Measurements from ENCODE around the gene MYO16. TPM values are rescaled to one million over a fixed set of nuclear protein-coding genes. Genes with fewer than 3 reads are reported as not detected.
A peak's percentile ranks its signal among the peaks of the same experiment; 100 is the strongest.

Gene MYO16
- polyA plus RNA-seq, 3 donors from 2014 or later, result not detected

GRCh38 chr13:108915634-108916512, 286.5 kb downstream of the MYO16 start:
- Mint-ChIP-seq H3K27me3 (ENCODE audit: low read depth in 3 of 3) (peaks cover 0 to 4% (median 2%) of the 10 kb centered on the region in 3 donors), H3K4me3 (peak overlapping the region; percentile 50 to 78 (median 67)), H3K36me3 (no peaks in the 10 kb centered on the region), H3K9me3 (peaks cover 0 to 1% (median 0%) of the 10 kb centered on the region in 6 donors), H3K4me1 (peaks cover 14 to 18% of the 10 kb centered on the region in 2 donors), H3K27ac (peak overlapping the region in 3 of 6 donors; percentile 20 to 74 (median 27))
- peak; percentile 6 to 21 (median 12) for DNase-seq

DNA sequence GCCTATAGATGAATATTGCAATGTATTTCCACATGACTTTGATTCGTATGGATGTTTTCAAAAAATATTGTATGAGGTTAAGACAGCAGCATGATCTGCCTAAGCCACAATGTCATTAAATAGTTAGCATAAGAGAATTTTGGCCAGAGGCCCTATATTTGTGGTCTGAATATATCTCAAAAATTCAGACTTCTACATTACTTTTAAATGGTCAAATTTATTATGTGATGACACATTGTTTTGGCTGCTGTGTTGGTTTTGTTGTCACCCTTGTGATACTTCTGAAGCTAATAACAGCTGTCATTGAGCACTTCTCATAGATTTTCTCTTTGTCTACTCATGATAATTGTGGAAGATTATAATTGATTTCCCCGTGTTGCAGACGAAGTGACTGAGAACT, 288.2 kb downstream of the MYO16 start:
- Mint-ChIP-seq H3K36me3 (no peaks in the 10 kb centered on the region), H3K4me1 (peaks cover 14 to 18% of the 10 kb centered on the region in 2 donors), H3K27ac (no peak overlapping the region), H3K27me3 (ENCODE audit: low read depth in 3 of 3) (no peaks in the 10 kb centered on the region), H3K4me3 (no peak overlapping the region), H3K9me3 (peaks cover 0 to 1% (median 0%) of the 10 kb centered on the region in 6 donors)
- DNase-seq, result no peak

DNA sequence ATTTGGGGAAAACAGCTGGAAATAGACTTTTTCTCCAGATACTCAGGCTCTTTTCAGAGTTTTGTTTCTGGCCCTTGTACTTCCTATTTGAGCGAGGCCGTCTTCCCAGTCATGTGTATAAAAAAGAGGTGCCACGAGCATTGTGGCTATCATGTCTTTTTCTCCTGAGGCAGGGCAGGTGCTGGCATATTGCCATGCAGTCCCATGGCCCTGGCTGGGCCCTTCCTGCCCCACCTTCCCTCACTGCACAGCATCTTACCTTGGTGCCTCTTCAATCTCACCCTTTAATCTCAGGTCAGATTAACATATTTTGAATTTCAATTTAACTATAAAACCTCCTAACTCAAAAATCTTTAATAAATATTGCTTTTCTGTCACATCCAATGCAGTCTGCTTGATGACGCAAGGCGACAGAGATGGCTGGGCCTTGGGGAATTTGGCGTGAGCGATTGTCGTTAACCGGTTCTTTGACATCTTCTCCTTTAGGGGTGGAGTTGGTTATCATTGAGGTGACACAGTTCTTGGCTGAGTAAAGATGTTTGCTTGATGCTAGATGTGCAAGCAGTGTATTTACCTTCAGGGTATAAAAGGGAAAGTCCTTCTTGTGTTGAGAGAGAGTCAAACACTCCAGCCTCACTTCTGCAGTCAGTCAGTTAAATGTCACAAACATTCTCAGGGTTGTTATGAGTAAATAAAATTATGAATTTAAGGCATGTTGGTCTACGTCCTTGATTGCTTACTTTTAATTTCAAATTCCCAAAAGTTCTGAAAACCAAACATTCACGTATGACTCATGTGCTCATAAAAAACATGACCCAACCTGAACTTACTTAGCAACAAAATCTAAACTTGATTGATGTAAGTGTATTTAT, 289.9 kb downstream of the MYO16 start:
- no peak for DNase-seq
- Mint-ChIP-seq H3K36me3 (no peaks in the 10 kb centered on the region), H3K27ac (no peak overlapping the region), H3K4me3 (no peak overlapping the region), H3K27me3 (ENCODE audit: low read depth in 3 of 3) (peaks cover 0 to 2% (median 0%) of the 10 kb centered on the region in 3 donors), H3K4me1 (peaks cover 14 to 18% of the 10 kb centered on the region in 2 donors), H3K9me3 (peaks cover 0 to 3% (median 0%) of the 10 kb centered on the region in 6 donors)

DNA sequence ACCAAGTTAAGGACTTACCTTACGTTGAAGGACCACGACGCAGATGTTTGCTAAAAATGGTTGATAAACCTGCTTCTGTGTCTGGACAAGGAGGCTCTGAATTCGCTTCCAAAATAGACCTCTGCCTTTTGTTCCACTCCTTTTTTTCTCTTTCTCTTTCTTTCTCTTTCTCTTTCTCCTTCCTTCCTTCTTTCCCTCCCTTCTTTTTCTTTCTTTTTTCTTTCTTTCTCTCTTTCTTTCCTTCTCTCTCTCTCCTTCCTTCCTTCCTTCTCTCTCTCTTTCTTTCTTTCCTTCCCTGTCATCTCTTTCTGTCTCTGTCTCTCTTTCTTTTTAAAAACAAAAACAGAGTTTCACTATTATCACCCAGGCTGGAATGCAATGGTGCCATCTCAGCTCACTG, 290.7 kb downstream of the MYO16 start:
- H3K27me3 Mint-ChIP-seq (ENCODE audit: low read depth in 3 of 3), result peaks cover 0 to 2% (median 0%) of the 10 kb centered on the region in 3 donors
- H3K27ac Mint-ChIP-seq, result no peak overlapping the region
- peaks cover 12 to 15% of the 10 kb centered on the region in 2 donors for H3K4me1 Mint-ChIP-seq
- H3K9me3 Mint-ChIP-seq, result peaks cover 0 to 3% (median 0%) of the 10 kb centered on the region in 6 donors
- H3K36me3 Mint-ChIP-seq, result no peaks in the 10 kb centered on the region
- no peak for DNase-seq
- no peak overlapping the region for H3K4me3 Mint-ChIP-seq

DNA sequence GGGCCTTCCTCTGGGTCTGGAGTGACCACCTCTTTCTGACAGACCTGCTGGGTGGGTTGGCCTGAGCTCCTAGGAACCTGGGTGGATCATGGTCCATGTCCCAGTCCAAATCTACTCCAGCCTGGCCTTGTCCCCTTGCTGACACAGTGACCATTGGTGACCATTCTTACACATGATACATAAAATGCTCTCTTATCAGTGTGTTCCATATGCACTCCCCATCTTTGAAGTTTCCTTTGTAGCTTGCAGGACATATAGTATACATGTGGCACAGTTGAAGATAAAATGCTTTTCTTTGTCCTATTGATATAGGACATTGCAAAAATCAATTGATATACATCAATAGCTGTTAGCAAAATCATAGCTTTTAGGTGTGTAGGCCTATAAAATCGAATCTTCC, 291.8 kb downstream of the MYO16 start:
- no peaks in the 10 kb centered on the region for H3K36me3 Mint-ChIP-seq
- H3K4me3 Mint-ChIP-seq, result no peak overlapping the region
- no peak overlapping the region for H3K27ac Mint-ChIP-seq
- H3K27me3 Mint-ChIP-seq (ENCODE audit: low read depth in 3 of 3), result peaks cover 0 to 2% (median 0%) of the 10 kb centered on the region in 3 donors
- DNase-seq, result no peak
- H3K4me1 Mint-ChIP-seq, result peaks cover 1 to 4% of the 10 kb centered on the region in 2 donors
- H3K9me3 Mint-ChIP-seq, result peaks cover 0 to 3% (median 0%) of the 10 kb centered on the region in 6 donors

GRCh38 chr13:108922108-108922507, 292.7 kb downstream of the MYO16 start:
- Mint-ChIP-seq H3K36me3 (no peaks in the 10 kb centered on the region), H3K27me3 (ENCODE audit: low read depth in 3 of 3) (peaks cover 0 to 2% (median 0%) of the 10 kb centered on the region in 3 donors), H3K4me3 (no peak overlapping the region), H3K27ac (no peak overlapping the region), H3K9me3 (peaks cover 0 to 3% (median 0%) of the 10 kb centered on the region in 6 donors), H3K4me1 (no peaks in the 10 kb centered on the region)
- DNase-seq, result no peak

- Mint-ChIP-seq H3K4me1 (no peaks in the 10 kb centered on the region), H3K4me3 (no peak overlapping the region), H3K36me3 (no peaks in the 10 kb centered on the region), H3K27ac (no peak overlapping the region), H3K27me3 (ENCODE audit: low read depth in 3 of 3) (peaks cover 0 to 2% (median 0%) of the 10 kb centered on the region in 3 donors), H3K9me3 (peaks cover 0 to 3% (median 0%) of the 10 kb centered on the region in 6 donors)
- no peak for DNase-seq
These were observed 294.1 kb downstream of the MYO16 start for GRCh38 chr13:108923386-108924047.

GRCh38 chr13:108924134-108924533, 294.7 kb downstream of the MYO16 start:
- H3K36me3 Mint-ChIP-seq, result no peaks in the 10 kb centered on the region
- no peak overlapping the region for H3K27ac Mint-ChIP-seq
- no peaks in the 10 kb centered on the region for H3K4me1 Mint-ChIP-seq
- no peak overlapping the region for H3K4me3 Mint-ChIP-seq
- no peak for DNase-seq
- peaks cover 0 to 2% (median 0%) of the 10 kb centered on the region in 3 donors for H3K27me3 Mint-ChIP-seq (ENCODE audit: low read depth in 3 of 3)
- peaks cover 0 to 3% (median 0%) of the 10 kb centered on the region in 6 donors for H3K9me3 Mint-ChIP-seq

DNA sequence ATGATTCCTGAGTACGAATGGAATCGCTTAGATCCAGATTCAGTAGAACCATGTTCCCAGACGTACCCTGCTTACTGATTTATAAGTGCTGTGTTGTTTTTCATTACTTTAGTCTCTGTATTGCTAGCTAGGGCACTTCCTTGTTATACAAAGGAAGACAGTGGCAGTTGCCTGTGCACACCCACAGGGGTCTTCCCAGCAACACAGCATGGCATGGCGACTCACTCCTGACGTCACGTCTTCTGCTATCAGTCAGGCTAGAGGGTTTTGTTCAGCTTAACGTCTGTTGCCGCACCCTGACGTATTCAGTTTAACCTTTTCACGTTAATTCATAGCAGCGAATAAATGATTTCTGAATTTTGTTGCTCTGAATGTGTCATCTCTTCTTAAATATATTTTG, 295.1 kb downstream of the MYO16 start:
- no peak for DNase-seq
- Mint-ChIP-seq H3K27ac (no peak overlapping the region), H3K36me3 (no peaks in the 10 kb centered on the region), H3K4me1 (no peaks in the 10 kb centered on the region), H3K9me3 (peaks cover 0 to 3% (median 0%) of the 10 kb centered on the region in 6 donors), H3K27me3 (ENCODE audit: low read depth in 3 of 3) (peaks cover 0 to 2% (median 0%) of the 10 kb centered on the region in 3 donors), H3K4me3 (no peak overlapping the region)

- H3K27me3 Mint-ChIP-seq (ENCODE audit: low read depth in 3 of 3), result peaks cover 0 to 2% (median 0%) of the 10 kb centered on the region in 3 donors
- no peaks in the 10 kb centered on the region for H3K4me1 Mint-ChIP-seq
- H3K27ac Mint-ChIP-seq, result no peak overlapping the region
- H3K36me3 Mint-ChIP-seq, result no peaks in the 10 kb centered on the region
- no peak for DNase-seq
- H3K9me3 Mint-ChIP-seq, result peaks cover 0 to 3% (median 0%) of the 10 kb centered on the region in 6 donors
- no peak overlapping the region for H3K4me3 Mint-ChIP-seq
These were observed 295.7 kb downstream of the MYO16 start for GRCh38 chr13:108925070-108925469.

- Mint-ChIP-seq H3K4me1 (no peaks in the 10 kb centered on the region), H3K27me3 (ENCODE audit: low read depth in 3 of 3) (peaks cover 0 to 2% (median 0%) of the 10 kb centered on the region in 3 donors), H3K9me3 (peaks cover 0 to 2% (median 0%) of the 10 kb centered on the region in 6 donors), H3K27ac (no peak overlapping the region), H3K36me3 (no peaks in the 10 kb centered on the region), H3K4me3 (no peak overlapping the region)
- no peak for DNase-seq
These were observed 297.5 kb downstream of the MYO16 start for GRCh38 chr13:108926862-108927261.

GRCh38 chr13:108927615-108928014, 298.2 kb downstream of the MYO16 start:
- H3K4me3 Mint-ChIP-seq, result no peak overlapping the region
- H3K27ac Mint-ChIP-seq, result no peak overlapping the region
- H3K9me3 Mint-ChIP-seq, result peaks cover 0 to 2% (median 0%) of the 10 kb centered on the region in 6 donors
- no peaks in the 10 kb centered on the region for H3K4me1 Mint-ChIP-seq
- no peaks in the 10 kb centered on the region for H3K36me3 Mint-ChIP-seq
- no peak for DNase-seq
- peaks cover 0 to 2% (median 0%) of the 10 kb centered on the region in 3 donors for H3K27me3 Mint-ChIP-seq (ENCODE audit: low read depth in 3 of 3)

DNA sequence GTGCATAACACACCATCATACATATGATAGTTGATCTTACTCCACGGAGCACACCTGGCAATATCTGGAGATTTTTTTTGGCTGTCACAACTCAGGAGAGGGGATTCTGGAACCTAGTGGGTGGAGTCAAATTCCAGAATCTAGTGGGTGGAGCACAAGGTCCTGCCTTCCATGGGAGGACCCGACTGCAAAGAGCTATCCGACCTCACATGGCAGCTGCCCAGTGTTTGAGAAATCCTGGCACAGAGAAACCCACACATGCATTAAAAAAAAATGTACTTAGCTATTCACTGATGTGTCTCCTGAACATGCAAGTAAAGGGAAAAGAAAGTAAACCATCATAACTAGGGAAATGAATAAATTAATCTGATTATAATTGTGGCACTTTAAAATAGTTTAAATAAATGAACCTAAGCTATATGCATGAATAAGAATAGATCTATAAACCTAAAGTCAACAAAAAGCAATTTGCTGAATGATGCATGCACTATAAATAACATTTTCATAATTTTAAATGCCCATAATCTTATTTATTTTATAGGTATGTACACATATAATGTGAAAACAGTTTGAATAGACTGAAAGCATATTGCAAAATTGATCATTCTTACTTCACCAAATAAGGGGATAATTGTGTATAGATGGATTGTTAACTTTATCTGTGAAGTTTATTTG, 300.3 kb downstream of the MYO16 start:
- no peaks in the 10 kb centered on the region for H3K9me3 Mint-ChIP-seq
- no peaks in the 10 kb centered on the region for H3K4me1 Mint-ChIP-seq
- H3K27me3 Mint-ChIP-seq (ENCODE audit: low read depth in 3 of 3), result no peaks in the 10 kb centered on the region
- no peak overlapping the region for H3K4me3 Mint-ChIP-seq
- H3K27ac Mint-ChIP-seq, result no peak overlapping the region
- no peaks in the 10 kb centered on the region for H3K36me3 Mint-ChIP-seq
- no peak for DNase-seq
